Prostate gland (tissue), 2 donors: ENCODE data around the gene STMP1.

Experiments used
- CTCF ChIP-seq, 4 experiments: fragments of 200-600 bp in 2 of 4; fragments of 450-650 bp in 2 of 4; sonication (generic) in 2 of 4; IDR thresholded peaks; 1 replicate in 3 of 4; 2 replicates in 1 of 4; pipeline ENCODE4 v1.5.1; 2016 to 2019; ENCODE audit warnings: antibody characterized with exemption in 4 of 4, mild to moderate bottlenecking in 2 of 4, moderate library complexity in 2 of 4
- POLR2A ChIP-seq: fragments of 450-650 bp; IDR thresholded peaks from one replicate; pipeline ENCODE4 v1.6.1; 2016; ENCODE audit warnings: antibody characterized with exemption, mild to moderate bottlenecking
- POLR2AphosphoS5 ChIP-seq: sonication (generic); formaldehyde crosslinking; IDR thresholded peaks from one replicate; pipeline ENCODE4 v1.6.1; 2017; ENCODE audit warnings: antibody characterized with exemption

GRCh38 chr7:135719688-135720087 lies 57.4 kb downstream of the STMP1 start:
- TF ChIP-seq CTCF (IDR thresholded peaks at IDR 0.05), result no peak
- no peak for TF ChIP-seq POLR2A
- TF ChIP-seq POLR2AphosphoS5, result no peak
